Measurements from ENCODE around the gene DOCK3.
"Not testable (repeated sequence)": the region's sequence is repeated elsewhere in the genome, so short reads cannot be mapped to it uniquely, and the experiment has no call there.

The DOCK3 gene

DNA sequence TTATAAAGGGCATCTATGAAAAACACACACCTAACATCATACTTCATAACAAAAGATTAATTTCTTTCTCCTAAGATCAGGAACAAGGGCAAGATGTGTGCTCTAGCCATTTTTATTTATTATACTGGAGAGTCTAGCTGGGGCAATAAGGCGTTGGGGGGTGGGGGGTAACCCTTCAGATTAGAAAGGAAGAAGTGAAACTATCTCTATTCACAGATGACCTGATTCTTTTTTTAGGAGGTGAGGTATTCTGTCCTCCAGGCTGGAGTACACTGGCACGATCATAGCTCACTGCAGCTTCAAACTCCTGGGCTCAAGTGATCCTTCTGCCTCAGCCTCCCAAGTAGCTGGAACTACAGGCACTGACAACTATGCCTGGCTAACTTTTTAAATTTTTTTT, 620.9 kb downstream of the DOCK3 start:
- DNase-seq (ENCODE audit: extremely low read depth in 1 of 2, low read depth in 1 of 2): no peak

DNA sequence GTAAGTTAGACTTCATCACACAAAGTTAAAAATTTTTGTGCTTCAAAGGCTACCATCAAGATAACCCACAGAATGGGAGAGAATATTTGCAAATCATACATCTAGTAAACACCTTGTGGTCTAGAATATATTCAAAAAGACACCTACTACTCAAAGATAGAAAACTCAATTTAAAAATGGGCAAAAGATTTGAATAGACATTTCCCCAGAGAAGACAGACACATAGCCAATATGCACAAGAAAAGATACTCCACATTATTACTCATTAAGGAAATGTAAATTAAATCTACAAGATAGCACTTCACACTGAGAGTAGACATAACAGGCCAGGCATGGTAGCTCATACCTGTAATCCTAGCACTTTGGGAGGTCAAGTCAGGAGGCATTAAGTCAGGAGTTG, 622.6 kb downstream of the DOCK3 start:
- no peak for DNase-seq (ENCODE audit: extremely low read depth in 1 of 2, low read depth in 1 of 2)

DNA sequence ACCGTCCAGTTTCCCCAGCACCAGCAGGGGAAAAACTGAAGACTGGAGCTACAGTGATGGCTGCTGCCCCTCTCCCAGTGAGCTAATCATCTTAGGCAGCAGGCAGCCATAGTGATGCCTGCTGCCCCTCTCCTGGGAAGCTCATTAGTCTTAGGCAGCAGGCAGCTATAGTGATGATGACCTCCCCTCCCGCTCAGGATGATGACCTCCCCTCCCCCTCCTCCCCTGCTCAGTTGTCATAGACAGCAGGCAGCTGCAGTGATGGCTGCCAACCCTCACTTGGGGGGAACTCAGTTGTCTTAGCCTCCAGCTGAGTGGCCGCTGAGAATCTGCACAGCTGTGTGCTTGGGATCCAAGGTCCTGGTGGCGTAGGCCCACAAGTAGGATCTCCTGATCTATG, 629.5 kb downstream of the DOCK3 start:
- DNase-seq (ENCODE audit: extremely low read depth in 1 of 2, low read depth in 1 of 2): no peak

DNA sequence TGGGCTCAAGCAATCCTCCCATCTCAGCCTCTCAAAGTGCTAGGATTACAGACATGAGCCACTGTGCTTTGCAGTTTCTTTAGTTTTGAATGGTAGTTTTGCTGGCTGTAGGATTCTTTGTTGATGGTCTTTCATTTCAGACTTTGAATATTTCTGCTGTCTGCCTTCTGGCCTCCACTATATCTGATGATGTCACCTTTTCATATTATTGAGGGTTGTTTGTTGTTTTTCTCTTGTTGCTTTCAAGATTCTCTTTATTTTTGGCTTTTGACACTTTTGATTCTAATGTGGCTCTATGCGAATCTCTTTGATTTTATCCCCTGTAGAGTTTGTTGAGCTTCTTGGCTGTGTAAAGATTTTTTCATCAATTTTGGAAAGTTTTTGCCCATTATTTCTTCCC, 631.4 kb downstream of the DOCK3 start:
- no peak for DNase-seq (ENCODE audit: extremely low read depth in 1 of 2, low read depth in 1 of 2)

DNA sequence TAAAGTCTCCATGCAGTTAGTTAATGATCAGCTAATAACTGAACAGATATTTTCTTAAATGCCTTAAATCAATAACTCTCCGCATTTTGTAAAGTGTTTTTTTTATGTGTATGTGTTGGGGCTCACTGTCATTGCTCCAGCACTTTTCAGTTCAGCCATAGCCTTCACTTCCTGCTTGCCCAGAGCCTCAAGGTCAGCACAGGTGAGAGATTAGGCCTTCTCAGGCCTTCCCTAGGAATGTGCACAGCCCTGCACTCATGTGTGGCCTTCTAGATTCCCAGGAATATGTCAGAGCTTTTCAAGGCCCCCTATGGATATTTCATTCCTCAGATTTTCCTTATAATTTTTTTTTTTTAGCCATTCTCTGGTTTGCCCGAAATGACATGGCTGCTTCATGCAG, 632.7 kb downstream of the DOCK3 start:
- no peak for DNase-seq (ENCODE audit: extremely low read depth in 1 of 2, low read depth in 1 of 2)

DNA sequence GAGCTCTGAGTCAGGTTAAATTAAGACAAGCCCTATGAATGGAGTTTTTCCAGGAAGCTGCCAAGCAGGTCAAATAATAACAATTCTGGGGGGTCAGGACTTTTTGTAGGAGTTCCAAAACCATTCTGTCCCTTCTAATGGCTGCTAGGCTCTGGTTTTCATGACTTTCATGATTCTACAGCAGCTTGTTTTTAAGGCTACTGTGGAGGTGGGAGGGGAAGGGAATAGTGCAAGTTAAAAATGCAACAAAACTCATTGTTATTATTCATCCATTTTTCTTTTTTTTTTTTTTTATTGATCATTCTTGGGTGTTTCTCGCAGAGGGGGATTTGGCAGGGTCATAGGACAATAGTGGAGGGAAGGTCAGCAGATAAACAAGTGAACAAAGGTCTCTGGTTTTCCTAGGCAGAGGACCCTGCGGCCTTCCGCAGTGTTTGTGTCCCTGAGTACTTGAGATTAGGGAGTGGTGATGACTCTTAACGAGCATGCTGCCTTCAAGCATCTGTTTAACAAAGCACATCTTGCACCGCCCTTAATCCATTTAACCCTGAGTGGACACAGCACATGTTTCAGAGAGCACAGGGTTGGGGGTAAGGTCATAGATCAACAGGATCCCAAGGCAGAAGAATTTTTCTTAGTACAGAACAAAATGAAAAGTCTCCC, 633.3 kb downstream of the DOCK3 start:
- not testable (repeated sequence) for DNase-seq (ENCODE audit: extremely low read depth in 1 of 2, low read depth in 1 of 2)

DNA sequence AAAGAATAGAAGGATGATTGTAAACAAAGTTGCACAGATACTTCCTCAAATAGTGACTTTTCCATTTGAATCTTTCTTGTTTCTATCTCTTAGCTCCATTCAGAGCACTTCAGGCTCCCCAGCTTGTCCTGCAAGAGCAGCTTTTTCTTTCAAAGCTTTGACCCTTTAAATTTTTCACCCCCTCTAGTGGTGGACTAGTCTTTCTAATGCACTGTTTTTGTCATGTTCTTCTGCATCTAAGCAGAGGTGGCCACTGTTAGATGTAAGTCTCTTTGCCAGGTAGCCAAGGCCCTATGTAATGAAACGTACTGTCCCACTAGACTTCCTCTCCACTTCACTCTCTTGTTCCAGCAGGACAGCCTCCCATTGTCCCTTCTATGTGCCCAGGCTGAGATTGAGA, 636.3 kb downstream of the DOCK3 start:
- DNase-seq (ENCODE audit: extremely low read depth in 1 of 2, low read depth in 1 of 2): no peak

DNA sequence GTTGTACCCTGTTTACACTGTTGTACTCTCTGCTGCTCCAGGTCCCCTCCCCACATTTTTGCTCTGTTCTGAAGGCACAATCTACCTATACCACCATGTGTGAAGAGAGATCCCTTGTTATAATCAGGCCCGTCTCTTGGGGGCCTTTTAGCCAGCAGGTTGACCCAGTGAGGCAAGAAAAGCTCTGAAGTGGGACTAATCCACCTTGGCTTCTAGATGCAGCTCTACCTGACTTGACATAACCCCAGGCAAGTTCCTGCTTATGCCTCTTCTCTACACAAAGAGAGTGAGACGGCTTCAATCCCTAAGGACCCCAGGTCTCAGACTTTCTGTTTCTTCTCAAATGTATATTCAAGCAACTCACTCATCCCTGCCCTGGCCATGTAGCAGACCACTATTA, 653.5 kb downstream of the DOCK3 start:
- DNase-seq (ENCODE audit: extremely low read depth in 1 of 2, low read depth in 1 of 2): no peak

DNA sequence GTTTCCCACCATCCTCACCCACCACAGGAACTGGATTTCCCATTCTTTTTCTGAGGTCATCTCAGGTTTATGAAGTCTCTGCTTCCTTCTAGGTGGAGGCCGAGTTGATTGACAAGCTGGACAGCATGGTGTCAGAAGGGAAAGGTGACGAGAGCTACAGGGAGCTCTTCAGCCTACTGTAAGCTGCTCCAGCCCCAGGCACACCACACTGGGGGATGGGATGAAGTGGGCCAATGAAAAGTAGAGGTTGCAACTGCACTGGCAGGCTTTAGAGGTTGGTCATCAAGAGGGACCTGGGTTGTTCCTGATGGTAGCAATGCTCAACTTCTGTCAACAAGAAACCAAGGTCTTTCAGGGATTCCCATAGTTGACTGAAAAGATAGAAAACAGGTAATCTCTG, 655.3 kb downstream of the DOCK3 start:
- no peak for DNase-seq (ENCODE audit: extremely low read depth in 1 of 2, low read depth in 1 of 2)

DNA sequence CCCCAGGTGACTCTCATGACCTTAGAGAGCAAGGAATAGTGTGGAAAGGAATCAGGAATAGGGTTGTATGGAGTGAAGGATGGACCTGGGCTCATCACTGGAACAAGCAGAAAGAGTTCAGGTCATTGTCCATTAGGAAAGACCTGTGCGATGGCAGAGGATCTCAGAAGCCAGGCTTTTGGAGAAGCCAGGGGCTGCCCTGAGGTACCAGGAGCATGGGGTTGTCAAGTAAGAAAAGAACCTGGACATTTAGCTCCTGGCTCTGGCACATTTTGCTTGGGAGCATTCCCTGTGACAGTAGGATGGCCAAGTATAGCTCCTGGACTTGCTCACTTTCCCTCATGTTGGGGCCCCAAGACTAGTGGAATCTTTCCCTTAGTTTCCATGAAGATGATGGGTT, 657.4 kb downstream of the DOCK3 start:
- DNase-seq (ENCODE audit: extremely low read depth in 1 of 2, low read depth in 1 of 2): no peak

DNA sequence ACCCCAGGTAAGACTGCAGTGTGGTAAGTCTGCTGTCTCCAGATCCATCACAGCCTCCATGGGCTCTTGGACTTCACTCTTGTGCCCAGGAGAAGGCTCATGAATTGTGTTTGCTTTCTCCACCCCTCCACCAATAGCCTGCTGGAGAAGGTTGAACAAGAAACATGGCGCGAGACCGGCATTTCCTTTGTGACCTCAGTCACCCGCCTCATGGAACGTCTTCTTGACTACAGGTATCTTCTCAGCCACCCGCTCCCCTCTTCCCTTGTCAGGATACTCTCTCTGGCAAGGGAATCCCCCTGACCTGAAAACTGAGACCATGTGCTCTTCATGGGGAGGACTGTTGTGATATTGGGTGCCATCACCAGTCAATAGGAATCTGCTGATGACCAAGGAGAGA, 658.3 kb downstream of the DOCK3 start:
- DNase-seq (ENCODE audit: extremely low read depth in 1 of 2, low read depth in 1 of 2): no peak

DNA sequence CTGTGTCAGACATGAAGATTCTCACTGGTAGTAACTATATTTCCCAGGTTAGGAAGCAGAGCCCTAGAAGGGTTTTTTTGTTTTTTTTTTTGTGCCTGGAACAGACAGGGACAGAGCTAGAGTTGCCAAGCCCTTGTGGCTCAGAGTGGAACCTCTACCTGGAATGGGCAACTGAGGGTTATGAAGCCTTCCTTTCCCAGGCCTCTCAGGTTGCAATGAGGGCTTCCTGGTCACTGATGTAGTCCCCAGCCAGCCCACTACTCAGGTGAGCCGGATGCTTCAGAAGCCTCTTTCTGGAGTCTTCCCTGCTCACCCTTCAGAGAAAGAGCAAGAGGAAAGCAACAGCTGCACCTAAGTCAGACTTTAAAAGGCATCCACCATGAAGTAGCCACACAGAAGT, 661.5 kb downstream of the DOCK3 start:
- no peak for DNase-seq (ENCODE audit: extremely low read depth in 1 of 2, low read depth in 1 of 2)

DNA sequence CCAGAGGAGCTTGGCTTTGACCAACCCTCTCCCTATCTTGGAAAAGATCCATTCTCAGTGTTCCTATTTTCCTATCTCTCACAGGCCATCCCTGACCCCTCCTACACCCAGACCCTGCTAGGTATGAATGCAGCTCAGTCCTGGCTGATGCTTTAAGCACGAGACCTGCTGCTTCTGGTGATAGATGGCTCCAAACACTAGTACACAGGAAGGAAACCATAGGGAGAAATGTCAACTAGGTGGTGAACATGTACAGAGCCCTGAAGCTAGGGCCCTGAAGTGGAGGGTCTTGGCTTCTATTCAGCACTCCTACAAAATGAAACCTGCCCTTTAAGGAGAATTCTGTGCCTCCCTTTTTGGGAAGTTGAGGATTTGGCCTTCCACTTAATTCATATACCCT, 662.9 kb downstream of the DOCK3 start:
- DNase-seq (ENCODE audit: extremely low read depth in 1 of 2, low read depth in 1 of 2): no peak

DNA sequence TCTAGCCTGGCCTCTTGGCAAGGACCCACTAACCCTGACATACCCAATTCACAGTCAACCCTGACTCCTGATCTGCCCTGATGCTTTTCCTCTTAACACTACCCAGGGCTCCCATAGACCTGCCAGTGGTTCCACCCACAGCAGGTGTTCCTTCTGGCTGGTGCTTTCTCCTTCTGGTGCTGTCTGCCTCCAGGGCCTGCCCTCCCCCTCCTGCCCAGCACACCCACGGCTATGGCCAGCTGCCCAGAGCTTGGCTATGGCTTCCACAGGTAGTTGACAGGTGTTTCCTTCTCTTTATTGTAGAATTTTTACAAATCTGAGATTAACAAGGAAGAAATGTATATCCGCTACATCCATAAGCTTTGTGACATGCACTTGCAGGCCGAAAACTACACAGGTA, 663.9 kb downstream of the DOCK3 start:
- no peak for DNase-seq (ENCODE audit: extremely low read depth in 1 of 2, low read depth in 1 of 2)

DNA sequence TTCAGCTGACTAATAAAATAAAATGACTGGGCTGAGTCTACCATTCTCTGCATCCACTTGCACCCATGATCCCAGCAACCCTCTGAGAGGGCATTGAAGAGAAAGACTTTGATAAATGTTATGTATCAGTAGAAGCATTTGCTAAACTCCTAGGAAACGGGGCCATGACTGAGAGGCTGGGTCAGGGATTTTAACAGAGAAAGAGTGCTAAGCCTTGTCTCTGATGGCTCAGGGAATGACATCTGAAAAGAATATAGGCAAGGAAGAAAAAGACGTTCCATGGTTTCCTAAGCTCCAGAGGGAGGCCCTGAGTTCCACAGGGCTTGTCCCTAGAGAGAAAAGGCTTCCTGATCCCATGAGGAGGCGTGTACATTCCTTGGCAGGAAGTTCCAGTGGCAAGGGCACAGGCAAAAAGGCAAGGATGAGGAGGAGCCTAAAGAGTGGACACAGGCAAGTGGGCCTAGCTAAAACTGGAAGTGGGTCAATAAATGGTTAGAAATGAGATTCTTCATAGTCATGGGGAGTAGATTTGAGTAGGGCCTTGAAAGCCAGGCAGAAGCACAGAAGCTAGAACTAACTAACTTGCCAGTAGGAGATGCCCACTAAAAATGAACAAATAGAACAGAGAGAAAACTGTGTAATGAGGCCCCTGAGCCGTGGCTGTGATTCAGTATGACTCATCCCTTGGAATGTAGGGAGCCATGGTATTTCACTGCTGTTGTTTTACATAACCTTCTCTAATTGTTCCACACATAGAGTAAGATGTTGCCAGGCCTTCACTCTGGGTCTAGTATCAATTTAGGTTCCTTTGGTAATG, 665.5 kb downstream of the DOCK3 start:
- DNase-seq (ENCODE audit: extremely low read depth in 1 of 2, low read depth in 1 of 2): no peak

DNA sequence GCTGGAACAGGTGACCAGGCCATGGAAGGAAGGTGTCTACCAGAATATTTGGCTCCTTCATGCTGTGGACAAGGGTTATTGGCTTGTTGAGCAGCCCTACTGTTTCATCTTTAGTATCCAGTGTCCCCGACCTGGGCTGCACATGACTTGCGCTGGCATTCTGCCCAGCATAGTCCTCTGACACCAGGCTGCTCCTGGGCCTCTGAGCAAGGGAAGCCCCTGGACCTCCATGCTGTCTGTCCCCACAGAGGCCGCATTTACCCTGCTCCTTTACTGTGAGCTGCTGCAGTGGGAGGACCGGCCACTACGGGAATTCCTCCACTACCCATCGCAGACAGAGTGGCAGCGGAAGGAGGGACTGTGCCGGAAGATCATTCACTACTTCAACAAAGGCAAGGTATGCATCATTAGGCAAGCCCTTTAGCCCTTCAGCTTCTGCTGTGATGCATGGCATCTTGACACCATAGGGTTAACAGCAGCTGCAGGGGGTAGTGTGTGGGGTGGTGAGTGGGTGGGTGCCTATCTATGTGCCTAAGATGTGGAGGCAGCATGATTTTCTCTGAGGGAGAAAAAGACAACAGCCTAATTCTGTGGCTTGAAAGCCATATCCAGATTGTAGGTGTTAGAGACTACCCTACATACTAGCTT, 666.4 kb downstream of the DOCK3 start:
- DNase-seq (ENCODE audit: extremely low read depth in 1 of 2, low read depth in 1 of 2): no peak

DNA sequence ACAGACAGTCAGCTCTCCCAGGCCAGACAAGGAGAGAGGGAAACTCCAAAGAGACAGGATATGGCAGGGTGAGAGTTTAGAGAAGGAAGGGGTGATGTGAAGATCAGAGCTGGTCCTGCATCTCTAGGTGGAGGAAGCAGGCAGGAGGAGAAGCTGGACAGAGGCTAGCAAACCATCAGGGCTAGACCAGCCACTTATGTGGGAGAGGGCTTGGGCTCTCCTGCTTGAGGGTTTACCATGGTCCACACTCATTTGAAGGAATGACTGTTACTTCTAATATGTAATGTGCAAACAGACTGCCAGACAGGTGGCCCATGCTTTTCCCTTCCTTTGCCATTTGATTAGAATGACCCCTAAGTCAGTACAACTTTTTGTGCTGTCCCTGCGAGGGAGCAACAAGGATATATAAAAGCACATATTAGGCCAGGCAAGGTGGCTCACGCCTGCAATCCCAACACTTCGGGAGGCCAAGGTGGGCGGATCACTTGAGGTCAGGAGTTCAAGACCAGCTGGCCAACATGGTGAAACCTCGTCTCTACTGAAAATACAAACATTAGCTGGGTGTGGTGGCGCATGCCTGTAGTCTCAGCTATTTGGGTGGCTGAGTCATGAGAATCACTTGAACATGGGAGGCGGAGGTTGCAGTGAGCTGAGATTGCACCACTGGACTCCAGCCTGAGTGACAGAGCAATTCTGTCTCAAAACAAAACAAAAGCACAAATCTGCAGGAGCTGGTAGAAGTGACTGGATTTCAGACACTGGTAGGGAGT, 669.4 kb downstream of the DOCK3 start:
- DNase-seq (ENCODE audit: extremely low read depth in 1 of 2, low read depth in 1 of 2): no peak

DNA sequence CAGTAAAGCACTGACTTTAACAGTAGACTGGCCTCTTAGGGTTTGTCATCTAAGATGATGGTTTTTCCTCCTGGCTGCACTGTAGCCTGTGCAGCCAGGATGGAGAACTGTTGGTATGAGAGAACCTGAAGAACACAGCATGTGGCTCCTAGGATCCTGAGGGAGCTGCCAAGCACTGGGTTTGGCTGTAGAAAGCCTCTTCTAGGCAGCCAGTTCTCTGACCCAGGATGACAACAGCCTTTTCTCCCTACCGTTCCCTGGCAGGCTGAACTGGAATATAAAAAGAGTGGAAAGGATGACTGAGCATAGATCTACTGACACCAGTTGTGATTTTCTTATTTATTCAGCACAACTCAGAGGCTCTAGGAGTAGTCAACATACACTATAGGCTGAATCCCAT, 676.0 kb downstream of the DOCK3 start:
- DNase-seq (ENCODE audit: extremely low read depth in 1 of 2, low read depth in 1 of 2): no peak

DNA sequence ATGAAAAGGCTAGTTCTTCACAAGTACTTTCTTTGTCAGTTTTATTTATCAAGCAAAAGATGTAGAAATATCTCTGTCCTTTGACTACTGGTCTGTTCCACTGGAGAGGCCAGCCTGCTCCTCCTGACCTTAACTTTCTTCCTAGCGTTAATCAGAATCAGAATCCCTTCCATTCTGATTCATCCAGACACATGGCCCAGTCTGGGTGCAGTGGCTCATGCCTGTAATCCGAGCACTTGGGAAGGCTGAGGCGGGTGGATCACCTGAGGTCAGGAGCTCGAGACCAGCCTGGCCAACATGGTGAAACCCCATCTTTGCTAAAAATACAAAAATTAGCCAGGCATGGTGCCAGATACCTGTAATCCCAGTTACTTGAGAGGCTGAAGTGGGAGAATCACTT, 678.4 kb downstream of the DOCK3 start:
- DNase-seq (ENCODE audit: extremely low read depth in 1 of 2, low read depth in 1 of 2): no peak

DNA sequence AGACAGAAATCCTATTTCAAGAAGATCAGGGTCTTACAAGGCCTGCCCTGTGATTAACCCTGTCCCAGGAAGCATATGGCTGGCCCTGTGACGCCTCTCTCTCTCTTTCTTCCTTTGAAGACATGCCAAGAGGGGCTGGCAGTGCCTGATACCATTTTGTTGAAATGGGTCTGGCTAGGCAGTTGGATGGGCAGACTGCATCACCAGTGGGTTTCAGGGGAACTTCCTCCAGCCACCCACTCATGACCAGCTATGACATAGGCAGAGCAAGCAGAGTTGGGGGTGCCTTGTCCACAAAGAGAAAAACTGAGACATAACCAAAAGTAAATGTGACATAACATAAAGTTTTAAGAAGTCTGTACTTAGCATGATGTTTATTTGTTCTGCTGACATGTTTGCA, 679.0 kb downstream of the DOCK3 start:
- peak in 1 of 2 donors; percentile 8 for DNase-seq (ENCODE audit: extremely low read depth in 1 of 2, low read depth in 1 of 2)

DNA sequence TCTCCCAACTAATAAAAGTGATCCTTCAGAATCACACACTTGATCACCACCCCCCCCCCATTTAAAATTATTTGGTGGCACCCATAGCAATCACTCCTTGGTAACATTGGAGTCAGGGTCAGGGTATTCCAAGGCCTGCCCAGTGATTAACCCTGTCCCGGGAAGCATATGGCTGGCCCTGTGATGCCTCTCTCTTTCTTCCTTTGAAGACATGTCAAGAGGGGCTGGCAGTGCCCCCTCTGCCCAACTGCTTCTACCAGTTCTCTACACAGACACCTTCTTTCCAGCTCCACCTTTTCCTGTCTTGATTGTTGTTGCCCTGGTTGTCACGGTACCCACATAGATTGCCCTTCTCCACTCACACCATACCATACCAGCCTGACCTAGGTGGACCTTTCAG, 679.4 kb downstream of the DOCK3 start:
- DNase-seq (ENCODE audit: extremely low read depth in 1 of 2, low read depth in 1 of 2): no peak
